NCI-H1436 (cell line): ENCODE measurements around the gene SART3.

ENCODE experiments used
- DNase-seq: peaks from one replicate; lab custom pipeline; 2025; lab: John Stamatoyannopoulos, UW

Gene SART3

GRCh38 chr12:108519558-108519957 is 41.4 kb downstream of the SART3 start:
- no peak for DNase-seq

GRCh38 chr12:108518716-108519496 is 42.1 kb downstream of the SART3 start:
- DNase-seq, result no peak

DNA sequence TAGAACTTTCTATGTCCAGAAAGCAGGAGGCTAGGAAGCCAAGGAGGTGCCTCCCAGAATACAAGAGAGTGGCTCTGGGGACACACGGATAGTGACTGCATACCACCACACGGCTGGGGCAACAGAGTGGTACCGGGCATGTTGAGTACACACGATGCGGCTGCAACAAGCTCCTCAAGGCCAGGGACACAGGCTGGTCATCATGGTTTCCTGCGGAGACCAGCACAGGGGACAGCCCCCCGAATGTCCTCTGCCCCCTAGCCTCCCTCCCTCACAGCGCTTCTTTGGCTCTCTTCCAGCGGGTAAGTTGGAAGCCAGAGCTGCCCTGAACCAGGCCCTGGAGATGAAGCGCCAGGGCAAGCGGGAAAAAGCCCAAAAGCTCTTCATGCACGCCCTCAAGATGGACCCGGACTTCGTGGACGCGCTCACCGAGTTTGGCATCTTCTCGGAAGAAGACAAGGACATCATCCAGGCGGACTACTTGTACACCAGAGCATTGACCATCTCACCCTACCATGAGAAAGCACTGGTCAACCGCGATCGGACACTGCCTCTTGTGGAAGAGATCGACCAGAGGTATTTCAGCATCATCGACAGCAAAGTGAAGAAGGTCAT is 42.8 kb downstream of the SART3 start:
- DNase-seq, result no peak

DNA sequence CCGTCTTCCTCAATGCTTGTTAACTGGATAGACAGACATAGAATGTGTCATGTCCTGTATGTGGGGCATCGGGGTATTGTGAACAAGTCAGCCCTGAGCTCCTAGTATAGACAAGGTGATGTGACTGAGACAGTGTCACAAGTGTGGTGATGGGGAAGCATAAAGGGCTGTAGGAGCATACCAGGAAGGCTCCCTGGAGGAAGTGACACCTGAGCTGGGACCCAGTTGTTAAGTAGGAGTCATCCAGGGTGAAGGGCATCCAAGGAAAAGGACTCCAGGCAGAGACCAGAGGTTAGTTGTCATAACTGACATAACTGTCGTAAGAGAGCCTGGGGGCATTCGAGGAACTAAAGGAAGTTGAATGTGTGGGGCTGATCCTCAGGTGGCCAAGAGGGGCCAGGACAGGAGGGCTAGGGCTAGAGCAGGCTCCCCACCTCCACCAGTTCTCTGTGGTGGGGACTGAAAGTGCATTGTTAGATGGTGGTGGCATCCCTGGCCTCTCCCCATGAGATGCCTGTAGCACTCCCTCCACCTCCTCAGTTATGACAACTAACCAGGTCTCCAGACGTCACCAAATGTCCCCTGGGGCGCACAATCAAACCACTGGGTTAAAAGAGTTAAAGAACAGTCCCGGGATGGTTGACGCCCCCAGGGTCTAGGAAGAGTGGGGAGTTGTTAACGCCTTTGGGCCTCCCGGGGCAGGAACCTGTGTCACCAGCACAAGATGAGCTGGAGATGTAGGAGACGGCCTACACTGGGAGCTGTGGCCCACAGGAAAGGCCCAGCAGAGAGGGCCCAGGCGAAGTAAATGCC is 43.5 kb downstream of the SART3 start:
- no peak for DNase-seq

- DNase-seq, result no peak
Measured at GRCh38 chr12:108516511-108517275, 44.3 kb downstream of the SART3 start.

- no peak for DNase-seq
Measured at GRCh38 chr12:108515916-108516315, 45.1 kb downstream of the SART3 start.

DNA sequence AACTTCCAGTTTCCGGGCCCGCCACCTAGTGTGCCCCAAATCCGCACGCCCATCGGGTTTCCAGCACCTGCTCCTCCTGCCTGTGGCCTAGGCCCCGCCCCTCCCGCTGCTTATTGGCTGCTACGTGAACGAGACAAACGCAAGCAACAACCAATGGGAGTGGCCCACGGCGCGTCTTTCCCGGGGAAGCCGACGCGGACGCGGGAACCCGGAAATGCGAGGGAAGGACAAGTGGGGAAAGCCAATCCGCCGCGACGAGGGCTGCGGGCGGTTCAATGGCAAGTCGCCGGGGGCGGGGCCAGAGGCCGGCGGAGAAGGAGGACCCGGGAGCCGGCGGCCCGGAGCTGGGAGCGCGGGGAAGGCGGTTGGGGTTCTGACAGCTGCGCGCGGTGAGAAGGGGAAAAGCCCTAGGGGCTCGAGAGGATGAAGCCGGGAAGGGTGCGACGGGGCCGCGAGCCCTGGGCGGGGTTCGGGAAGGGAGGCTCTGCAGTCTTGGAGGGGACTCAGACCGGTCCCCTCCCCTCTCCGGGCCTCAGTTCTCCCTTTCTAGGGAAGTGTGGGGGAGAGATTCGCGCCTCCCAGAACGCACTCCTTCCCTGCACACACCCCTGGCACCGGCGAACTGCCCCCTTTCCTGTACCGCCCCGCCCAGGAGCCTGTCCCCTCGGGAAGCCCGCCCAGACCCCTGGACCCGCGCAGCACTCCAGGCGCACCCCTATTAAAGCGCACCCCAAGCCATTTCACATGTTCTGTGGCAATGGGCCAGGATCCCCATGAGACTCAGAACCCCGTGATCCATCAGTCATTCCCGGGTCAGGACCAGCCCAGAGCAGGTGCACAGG is 45.8 kb downstream of the SART3 start, which contains the start of gene FICD:
TSS of gene FICD (plus strand) at position 305 of the 842 bp plus-strand sequence. CDS start 1,696 bp downstream, outside the sequence.
- peak; percentile 99 for DNase-seq

DNA sequence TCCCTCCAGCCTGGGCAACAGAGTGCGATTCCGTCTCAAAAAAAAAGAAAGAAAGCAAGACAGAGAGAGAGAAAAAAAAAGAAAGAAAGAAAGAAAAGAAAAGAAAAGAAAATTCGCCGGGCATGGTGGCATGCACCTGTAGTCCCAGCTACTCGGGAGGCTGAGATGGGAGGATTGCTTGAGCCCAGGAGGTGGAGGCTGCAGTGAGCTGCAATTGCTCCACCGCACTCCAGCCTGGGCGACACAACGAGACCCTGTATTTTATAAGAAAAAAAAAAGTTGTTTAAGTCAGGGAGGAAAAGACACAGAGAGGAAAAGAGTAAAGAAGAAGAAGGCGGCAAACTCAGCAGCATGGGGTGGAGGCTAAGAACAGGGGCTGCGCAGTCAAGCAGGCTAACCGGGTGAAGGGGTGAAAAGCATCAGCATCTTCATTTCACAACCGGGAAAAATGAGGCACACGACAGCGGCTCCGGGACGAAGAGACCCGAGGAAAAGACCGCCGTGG is 46.5 kb downstream of the SART3 start:
- no peak for DNase-seq

- DNase-seq, result peak; percentile 66
Measured at GRCh38 chr12:108511633-108512540, 49.1 kb downstream of the SART3 start.

DNA sequence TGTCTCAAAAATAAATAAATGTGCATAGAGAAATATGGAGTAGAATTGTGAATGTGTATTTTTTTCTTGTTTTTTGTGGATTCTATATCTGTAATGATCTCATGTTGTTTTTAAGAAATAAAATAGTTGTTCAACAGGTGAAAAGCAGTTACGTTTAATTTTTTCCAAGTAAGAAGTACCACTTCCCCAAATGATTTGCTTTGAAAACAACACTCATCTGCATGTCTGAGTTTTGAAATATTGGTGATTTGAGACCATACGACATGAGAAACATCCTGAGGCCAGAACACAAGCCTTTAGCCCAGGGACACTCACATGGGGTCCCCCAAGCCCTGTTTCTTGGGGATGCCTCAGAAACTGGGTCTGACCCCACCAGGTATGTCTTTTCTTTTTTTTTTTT is 50.1 kb downstream of the SART3 start:
- no peak for DNase-seq

GRCh38 chr12:108509806-108510205 is 51.2 kb downstream of the SART3 start:
- DNase-seq, result no peak

DNA sequence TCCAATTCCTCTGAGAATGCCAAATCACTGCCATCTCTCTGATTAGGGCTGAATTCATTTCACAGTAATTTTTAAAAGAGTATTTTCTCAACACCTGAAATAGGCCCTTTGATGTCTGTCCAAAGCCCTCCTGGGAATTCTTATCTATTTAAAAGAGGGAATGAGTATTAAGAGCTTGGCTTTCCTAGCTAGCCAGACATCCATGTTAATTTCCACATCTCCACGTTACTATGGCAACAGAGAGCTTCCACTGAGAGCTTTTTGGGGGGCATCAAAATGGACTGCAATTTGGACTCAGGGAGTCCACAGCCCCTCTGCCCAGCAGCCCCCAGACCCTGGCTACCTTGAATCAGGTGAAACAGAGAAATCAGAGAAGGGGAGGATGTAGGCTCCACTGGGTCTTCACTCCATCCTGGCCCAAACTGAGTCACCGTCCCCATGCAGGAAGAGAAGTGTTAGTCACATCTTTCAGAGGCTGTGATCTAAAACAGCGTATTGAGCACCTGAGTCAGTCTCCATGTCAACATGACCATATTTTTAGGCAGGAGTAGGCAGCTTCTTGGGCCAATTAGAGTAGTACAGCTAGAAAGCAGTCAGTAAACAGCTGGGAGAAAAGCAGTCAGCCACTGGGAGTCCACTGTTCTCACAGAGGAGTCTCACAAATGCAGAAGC is 52.9 kb downstream of the SART3 start:
- DNase-seq, result no peak

- no peak for DNase-seq
Measured at GRCh38 chr12:108505129-108505528, 55.8 kb downstream of the SART3 start.

- DNase-seq, result no peak
Measured at GRCh38 chr12:108502922-108503321, 58.1 kb downstream of the SART3 start.

GRCh38 chr12:108498136-108498535 is 62.8 kb downstream of the SART3 start:
- no peak for DNase-seq

- no peak for DNase-seq
Measured at GRCh38 chr12:108495823-108496579, 65.0 kb downstream of the SART3 start.

- DNase-seq, result no peak
Measured at GRCh38 chr12:108495054-108495453, 65.9 kb downstream of the SART3 start.

GRCh38 chr12:108491256-108491655 is 69.7 kb downstream of the SART3 start:
- DNase-seq, result no peak
